Psoas muscle (tissue), 8 donors: ENCODE results near the gene KCNB1. TPM values are rescaled to one million over a fixed set of nuclear protein-coding genes. Genes with fewer than 3 reads are reported as not detected.

Source experiments
- ATAC-seq, 4 donors: fragments of 200-7000 bp; cut with Tn5 transposase; one replicate each; pipeline ENCODE4 v1.9.1; 2020; ENCODE audit warnings: moderate library complexity in 3 of 4, mild to moderate bottlenecking in 2 of 4
- DNase-seq, 2 donors: peaks; one replicate each; pipeline ENCODE4 v3.0.0-alpha.2; 2020
- H3K27ac ChIP-seq: fragments of 200-600 bp; one replicate; pipeline ENCODE4 v1.8.0; 2022
- H3K27me3 ChIP-seq, 3 donors: fragments of 200-600 bp in 1 of 3; one replicate each; pipeline versions ENCODE4 v1.6.1 to v1.8.0; 2013 to 2022; ENCODE audit warnings: low read length in 2 of 3, mild to moderate bottlenecking in 2 of 3, moderate library complexity in 1 of 3; ENCODE audit not compliant: insufficient read depth in 3 of 3
- H3K36me3 ChIP-seq, 2 donors: fragments of 200-600 bp in 1 of 2; one replicate each; pipeline versions ENCODE4 v1.6.1 to v1.8.0; 2013 to 2022; ENCODE audit warnings: low read depth in 1 of 2, mild to moderate bottlenecking in 1 of 2, moderate library complexity in 1 of 2; ENCODE audit not compliant: insufficient read depth in 1 of 2
- H3K4me1 ChIP-seq: fragments of 200-600 bp; one replicate; pipeline ENCODE4 v1.8.0; 2022
- H3K4me3 ChIP-seq: fragments of 200-600 bp; one replicate; pipeline ENCODE4 v1.8.0; 2022; ENCODE audit warnings: mild to moderate bottlenecking
- H3K9me3 ChIP-seq: fragments of 200-600 bp; one replicate; pipeline ENCODE4 v1.8.0; 2022
- CTCF ChIP-seq: fragments of 200-600 bp; IDR thresholded peaks from one replicate; pipeline ENCODE4 v1.8.0; 2022; ENCODE audit warnings: antibody characterized with exemption
- WGBS, 3 donors: extraction: QIAGEN DNeasy Blood & Tissue Kit; methylation state at CpG; one replicate each; pipeline versions ENCODE4 v1.1.6 to v1.1.7; 2013; 5-methylcytosine and 5-hydroxymethylcytosine counted together
- intact Hi-C, 2 donors: fragments of 100-400 bp; cut with DNase I; formaldehyde crosslinking; loops; one replicate each; pipeline versions ENCODE4 v1.11.0 to v1.14.2; 2022
- polyA plus RNA-seq, 3 donors: library from polyadenylated mRNA; stranded (reverse); fragments of 200-250 nt; gene quantifications; one replicate each; pipeline ENCODE4 v1.2.3, GENCODE V29; 2013
- total RNA-seq, 4 donors: library from RNA; stranded (reverse); fragmentation: NEBNext Ultra II Directional in 2 of 4; extraction: Animal tissue kit (Norgen Biotek cat#: 25700) in 2 of 4; gene quantifications; one replicate each; pipeline versions ENCODE4 v1.2.1 to v1.2.4, GENCODE V29; 2021 to 2023
- donor health status: healthy with polysubstance abuse.
- donor health status: DM: no; HTN: no; CAD: no; lungs with moderate emphysema.
- donor health status: Bipolar disorder and iron deficiency.
- donor health status: healthy.
- donor health status: DM: yes; HTN: yes; CAD: no.
- donor health status: DM: no; HTN: no; CAD: no.
- donor health status: DM: no; HTN: no; CAD: no.
- donor health status: DM: yes; HTN: yes; CAD: no.

Gene KCNB1
- total and polyA plus RNA-seq, 7 donors = 1.8 to 44.0 (median 5.3) TPM

DNA sequence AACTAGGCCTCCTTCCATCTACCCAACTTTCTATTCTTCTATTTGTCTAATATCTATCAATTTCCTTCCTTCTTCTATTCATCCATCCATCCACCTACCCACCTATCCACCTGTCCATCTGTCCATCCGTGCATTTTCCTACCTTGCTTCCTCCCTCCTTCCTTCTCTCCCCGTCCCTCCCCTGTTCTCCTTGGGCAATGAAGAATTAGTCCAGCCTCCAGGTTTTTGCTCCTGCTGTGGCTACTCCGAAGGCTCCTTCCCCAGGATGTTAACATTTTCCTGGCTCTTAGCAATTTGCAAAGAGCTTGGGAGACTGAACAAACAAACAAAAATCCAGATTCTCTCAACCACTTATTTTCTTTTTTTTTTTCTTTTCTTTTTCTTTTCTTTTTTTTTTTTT, 81.6 kb downstream of the KCNB1 start:
- 53 to 61% (median 57%) methylated on average over 3 of the region's 3 CpGs for WGBS, 3 donors
- no peaks in the 10 kb centered on the region for H3K9me3 ChIP-seq
- intact Hi-C loops = loop anchor here in 1 of 2 donors (5.0 kb wide), 1 partner anchor 51 kb away; no protein-coding TSS in a partner anchor
- peak overlapping the region; percentile 81 for H3K27ac ChIP-seq
- no peaks in the 10 kb centered on the region for H3K27me3 ChIP-seq
- peak in 1 of 4 donors; percentile 38 for ATAC-seq
- DNase-seq = no peak
- H3K4me3 ChIP-seq = no peak overlapping the region
- peaks cover 12% of the 10 kb centered on the region for H3K4me1 ChIP-seq
- TF ChIP-seq CTCF = no peak
- no peaks in the 10 kb centered on the region for H3K36me3 ChIP-seq

DNA sequence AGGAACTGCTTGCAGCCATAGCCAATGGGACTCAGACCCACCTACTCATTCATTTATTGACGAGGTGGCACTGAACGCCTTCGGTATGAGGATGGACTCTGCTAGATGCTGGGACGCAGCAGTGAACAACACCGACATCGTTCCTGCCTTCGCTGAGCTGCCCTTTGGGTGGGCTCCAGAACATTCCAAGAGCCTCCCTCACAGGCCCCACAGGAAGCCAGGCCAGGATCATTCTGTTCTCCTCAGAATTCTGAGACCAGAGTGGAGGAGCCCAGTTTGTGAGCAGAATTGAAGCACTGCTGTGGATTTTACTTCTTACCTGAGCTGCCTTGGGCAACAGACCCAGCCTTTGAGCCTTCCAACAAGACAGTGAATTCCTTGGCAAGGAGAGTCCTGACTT, 82.1 kb downstream of the KCNB1 start:
- H3K27me3 ChIP-seq = no peaks in the 10 kb centered on the region
- peak overlapping the region; percentile 81 for H3K27ac ChIP-seq
- H3K9me3 ChIP-seq = no peaks in the 10 kb centered on the region
- peaks cover 12% of the 10 kb centered on the region for H3K4me1 ChIP-seq
- intact Hi-C loops = loop anchor here in 1 of 2 donors (5.0 kb wide), 1 partner anchor 52 kb away; no protein-coding TSS in a partner anchor
- TF ChIP-seq CTCF = no peak
- WGBS, 3 donors = 51 to 63% (median 57%) methylated on average over 7 of the region's 7 CpGs
- no peak overlapping the region for H3K4me3 ChIP-seq
- H3K36me3 ChIP-seq = no peaks in the 10 kb centered on the region
- peak in 3 of 4 donors; percentile 41 to 68 (median 46) for ATAC-seq
- DNase-seq = peak; percentile 64 to 79

DNA sequence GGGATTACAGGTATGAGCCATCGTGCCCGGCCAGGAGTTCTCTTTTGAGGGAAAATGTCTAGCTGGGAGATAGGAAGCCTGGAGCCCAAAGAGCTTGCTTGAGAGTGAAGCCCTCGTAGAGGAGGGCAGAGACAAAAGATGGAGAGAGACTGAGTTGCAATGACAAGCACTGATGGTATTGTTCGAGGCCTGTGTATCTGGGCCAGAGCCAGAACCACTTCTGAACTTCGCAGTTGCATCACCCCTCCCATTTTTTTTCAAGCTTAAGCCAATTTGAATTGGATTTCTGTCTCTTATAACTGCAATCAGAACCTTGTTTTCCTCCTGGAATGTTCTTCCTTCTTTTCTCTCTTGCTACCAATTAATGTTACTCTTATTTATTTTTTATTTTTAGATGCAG, 83.1 kb downstream of the KCNB1 start:
- WGBS, 3 donors = 43 to 56% (median 54%) methylated on average over 5 of the region's 5 CpGs
- DNase-seq = peak; percentile 46 to 63
- peak in 1 of 4 donors; percentile 40 for ATAC-seq
- Histone ChIP-seq H3K4me3 (no peak overlapping the region), H3K27ac (peak overlapping the region; percentile 81), H3K36me3 (no peaks in the 10 kb centered on the region), H3K4me1 (peaks cover 12% of the 10 kb centered on the region), H3K27me3 (no peaks in the 10 kb centered on the region), H3K9me3 (no peaks in the 10 kb centered on the region)
- TF ChIP-seq CTCF = no peak
- intact Hi-C loops = no loop called here

DNA sequence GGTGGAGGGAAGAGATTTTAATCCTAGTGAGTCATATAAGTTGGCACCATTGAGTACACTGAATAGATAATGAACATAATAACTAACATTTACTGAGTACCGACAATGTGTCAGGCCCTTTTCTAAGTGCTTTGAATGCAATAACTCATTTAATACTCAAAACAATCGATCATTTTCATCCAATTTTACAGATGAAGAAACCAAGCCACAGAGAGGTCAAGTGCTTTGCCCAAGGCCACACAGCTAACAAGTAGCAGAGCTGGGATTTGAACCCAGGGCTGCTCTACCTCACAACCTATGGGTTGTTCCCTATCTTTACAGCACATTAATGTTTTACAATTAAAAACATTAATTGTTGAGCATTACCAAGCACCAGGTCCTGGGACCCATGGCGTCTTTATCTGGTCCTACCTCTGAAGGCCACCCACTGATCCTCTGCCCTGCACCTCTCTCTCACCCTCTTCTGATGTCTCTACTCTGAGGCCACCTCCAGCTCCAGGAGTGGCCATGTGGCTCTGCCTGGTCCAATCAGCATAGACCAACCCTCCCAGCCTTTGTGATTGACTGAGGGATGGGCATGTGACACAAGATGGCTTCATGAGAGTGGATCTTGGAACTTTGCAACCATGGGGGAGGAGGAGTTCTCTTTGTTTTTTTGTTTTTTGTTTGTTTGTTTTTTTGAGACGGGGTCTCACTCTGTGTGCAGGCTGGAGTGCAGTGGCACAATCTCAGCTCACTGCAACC, 83.9 kb downstream of the KCNB1 start:
- Histone ChIP-seq H3K4me3 (no peak overlapping the region), H3K4me1 (peaks cover 12% of the 10 kb centered on the region), H3K27me3 (no peaks in the 10 kb centered on the region), H3K36me3 (no peaks in the 10 kb centered on the region), H3K9me3 (no peaks in the 10 kb centered on the region), H3K27ac (peak overlapping the region; percentile 18)
- WGBS, 3 donors = 90 to 96% (median 91%) methylated on average over 4 of the region's 4 CpGs
- TF ChIP-seq CTCF = no peak
- intact Hi-C loops = no loop called here
- DNase-seq = no peak
- no peak for ATAC-seq
